Measurements from ENCODE around the gene TRIP4. TPM values are rescaled to one million over a fixed set of nuclear protein-coding genes. Genes with fewer than 3 reads are reported as not detected.

The TRIP4 gene
- total RNA-seq, 1 donor from 2014 or later = 46.1 TPM

DNA sequence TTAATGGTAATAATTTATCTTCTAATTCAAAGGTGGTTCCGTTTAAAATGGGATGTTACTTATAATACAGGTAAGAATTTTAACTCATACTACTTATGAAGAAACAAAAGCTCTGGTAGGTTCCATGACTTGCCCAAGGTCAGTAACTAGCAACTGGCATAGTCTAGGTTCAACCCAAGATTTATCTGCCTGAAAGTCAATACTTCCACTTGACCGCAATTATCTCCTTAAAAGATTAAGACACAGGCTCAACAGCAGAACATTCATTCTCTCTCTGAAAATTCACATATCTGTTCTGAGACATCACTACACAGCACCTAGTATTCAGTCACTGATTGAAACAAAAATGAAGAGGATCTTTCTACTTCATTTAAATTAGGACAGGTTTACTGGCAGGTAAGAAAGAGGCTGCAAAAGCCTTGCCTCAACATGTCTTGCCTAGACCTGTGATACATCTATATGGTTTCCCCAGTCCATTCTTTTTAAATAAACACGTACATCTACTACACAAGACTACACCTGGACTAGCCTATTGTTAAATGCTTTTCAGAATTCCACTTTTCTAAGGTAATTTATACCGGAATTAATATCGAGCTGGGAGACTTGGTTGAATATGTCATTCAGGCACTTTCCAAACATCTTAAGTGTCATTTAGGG is 32.8 kb upstream of the TRIP4 start:
- Mint-ChIP-seq H3K9me3 (ENCODE audit: unreplicated experiment) (no peaks in the 10 kb centered on the region), H3K36me3 (ENCODE audit: low read depth, unreplicated experiment) (no peaks in the 10 kb centered on the region), H3K4me1 (ENCODE audit: unreplicated experiment) (peaks cover 13% of the 10 kb centered on the region), H3K27me3 (ENCODE audit: unreplicated experiment) (no peaks in the 10 kb centered on the region), H3K27ac (ENCODE audit: unreplicated experiment) (peak overlapping the region; percentile 80), H3K4me3 (ENCODE audit: unreplicated experiment) (peak overlapping the region; percentile 98)
- no peak for DNase-seq (ENCODE audit: low spot score)
- TF ChIP-seq, protein P1, sequence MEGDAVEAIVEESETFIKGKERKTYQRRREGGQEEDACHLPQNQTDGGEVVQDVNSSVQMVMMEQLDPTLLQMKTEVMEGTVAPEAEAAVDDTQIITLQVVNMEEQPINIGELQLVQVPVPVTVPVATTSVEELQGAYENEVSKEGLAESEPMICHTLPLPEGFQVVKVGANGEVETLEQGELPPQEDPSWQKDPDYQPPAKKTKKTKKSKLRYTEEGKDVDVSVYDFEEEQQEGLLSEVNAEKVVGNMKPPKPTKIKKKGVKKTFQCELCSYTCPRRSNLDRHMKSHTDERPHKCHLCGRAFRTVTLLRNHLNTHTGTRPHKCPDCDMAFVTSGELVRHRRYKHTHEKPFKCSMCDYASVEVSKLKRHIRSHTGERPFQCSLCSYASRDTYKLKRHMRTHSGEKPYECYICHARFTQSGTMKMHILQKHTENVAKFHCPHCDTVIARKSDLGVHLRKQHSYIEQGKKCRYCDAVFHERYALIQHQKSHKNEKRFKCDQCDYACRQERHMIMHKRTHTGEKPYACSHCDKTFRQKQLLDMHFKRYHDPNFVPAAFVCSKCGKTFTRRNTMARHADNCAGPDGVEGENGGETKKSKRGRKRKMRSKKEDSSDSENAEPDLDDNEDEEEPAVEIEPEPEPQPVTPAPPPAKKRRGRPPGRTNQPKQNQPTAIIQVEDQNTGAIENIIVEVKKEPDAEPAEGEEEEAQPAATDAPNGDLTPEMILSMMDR (IDR thresholded peaks at IDR 0.05; ENCODE audit: unreplicated experiment) = no peak

DNA sequence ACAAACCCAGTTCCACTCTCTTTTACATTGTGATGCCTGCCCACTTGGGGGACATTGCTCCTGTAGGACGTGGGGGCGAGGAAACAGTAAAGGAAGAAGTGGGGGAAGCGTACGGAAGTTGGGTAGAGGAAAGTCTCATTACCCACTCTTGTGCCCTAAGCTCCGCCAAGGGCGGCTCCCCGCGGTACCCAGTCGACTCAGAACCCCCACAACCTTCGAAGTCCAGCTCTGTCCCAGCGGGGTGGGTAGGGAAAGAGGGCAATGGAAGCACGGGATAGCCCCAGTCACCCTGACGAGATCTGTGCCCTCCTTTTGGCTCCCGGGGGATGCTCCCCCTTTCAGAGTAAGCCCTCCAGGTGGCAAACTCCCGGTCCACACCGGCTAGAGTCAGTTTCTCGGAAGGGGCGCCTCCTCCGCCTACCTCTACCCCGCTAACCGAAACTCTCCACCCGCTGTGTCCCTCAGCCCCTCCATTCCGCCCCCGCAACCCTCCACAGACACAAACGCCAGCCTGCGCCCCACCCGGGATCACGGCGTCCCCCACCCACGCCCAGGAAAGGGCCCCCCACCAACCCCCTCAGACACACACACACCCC is 32.2 kb upstream of the TRIP4 start:
- TF ChIP-seq, protein P1 (IDR thresholded peaks at IDR 0.05; ENCODE audit: unreplicated experiment) = no peak
- peaks cover 13% of the 10 kb centered on the region for H3K4me1 Mint-ChIP-seq (ENCODE audit: unreplicated experiment)

DNA sequence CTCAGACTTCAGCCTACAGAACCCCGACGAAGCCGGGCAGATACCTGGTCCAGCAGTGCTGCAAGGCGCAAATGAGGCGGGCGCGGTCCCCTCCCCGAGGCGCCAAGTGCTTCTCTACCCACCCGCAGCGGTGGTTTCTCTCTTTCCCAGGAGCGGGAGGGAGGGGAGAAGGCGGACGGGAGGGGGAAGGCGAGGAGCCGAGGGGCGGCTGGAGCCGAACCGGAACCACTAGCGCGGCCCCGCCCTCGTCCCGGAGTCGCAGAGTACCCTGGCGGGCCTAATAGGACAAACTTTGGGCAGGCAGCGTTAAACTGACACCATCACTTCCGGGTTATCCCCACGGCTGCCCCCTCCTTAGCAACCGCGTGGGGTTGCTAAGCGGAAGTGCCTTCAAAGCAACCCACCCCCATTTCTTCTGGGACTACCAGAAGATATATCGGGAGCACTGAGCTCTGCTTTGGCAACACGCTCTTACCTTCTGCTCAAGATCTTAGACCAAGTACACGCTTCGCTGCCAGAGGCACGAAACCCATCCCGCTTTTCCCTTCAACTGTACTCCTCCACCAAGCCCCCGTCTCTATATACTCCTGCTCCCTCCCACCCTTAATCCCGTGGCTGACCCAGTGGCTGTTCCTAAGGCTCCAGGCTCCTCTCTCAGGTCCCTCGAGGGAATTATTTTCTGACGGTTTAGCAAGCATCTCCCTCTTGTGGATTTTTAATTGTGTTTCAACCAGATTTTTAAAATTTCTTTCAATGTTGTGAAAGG is 31.5 kb upstream of the TRIP4 start, which contains the start of gene CSNK1G1:
Gene CSNK1G1, minus strand, starts transcription at position 230 of the 766 bp plus-strand sequence. CDS start 55,674 bp downstream, outside the sequence.
- H3K36me3 Mint-ChIP-seq (ENCODE audit: low read depth, unreplicated experiment) = no peaks in the 10 kb centered on the region
- peaks cover 13% of the 10 kb centered on the region for H3K4me1 Mint-ChIP-seq (ENCODE audit: unreplicated experiment)
- peak; percentile 93 for DNase-seq (ENCODE audit: low spot score)
- H3K27me3 Mint-ChIP-seq (ENCODE audit: unreplicated experiment) = no peaks in the 10 kb centered on the region
- peak within 1 kb of the TSS; percentile 98 for H3K4me3 Mint-ChIP-seq (ENCODE audit: unreplicated experiment)
- no peaks in the 10 kb centered on the region for H3K9me3 Mint-ChIP-seq (ENCODE audit: unreplicated experiment)
- H3K27ac Mint-ChIP-seq (ENCODE audit: unreplicated experiment) = peak within 1 kb of the TSS; percentile 93
- TF ChIP-seq, protein P1 (IDR thresholded peaks at IDR 0.05; ENCODE audit: unreplicated experiment) = no peak

More for the DNA sequence above, 32.2 kb upstream of the TRIP4 start:
- DNase-seq (ENCODE audit: low spot score) = peak; percentile 25
- no peaks in the 10 kb centered on the region for H3K27me3 Mint-ChIP-seq (ENCODE audit: unreplicated experiment)
- H3K36me3 Mint-ChIP-seq (ENCODE audit: low read depth, unreplicated experiment) = no peaks in the 10 kb centered on the region
- H3K27ac Mint-ChIP-seq (ENCODE audit: unreplicated experiment) = peak overlapping the region; percentile 80
- H3K4me3 Mint-ChIP-seq (ENCODE audit: unreplicated experiment) = peak overlapping the region; percentile 98
- H3K9me3 Mint-ChIP-seq (ENCODE audit: unreplicated experiment) = no peaks in the 10 kb centered on the region

DNA sequence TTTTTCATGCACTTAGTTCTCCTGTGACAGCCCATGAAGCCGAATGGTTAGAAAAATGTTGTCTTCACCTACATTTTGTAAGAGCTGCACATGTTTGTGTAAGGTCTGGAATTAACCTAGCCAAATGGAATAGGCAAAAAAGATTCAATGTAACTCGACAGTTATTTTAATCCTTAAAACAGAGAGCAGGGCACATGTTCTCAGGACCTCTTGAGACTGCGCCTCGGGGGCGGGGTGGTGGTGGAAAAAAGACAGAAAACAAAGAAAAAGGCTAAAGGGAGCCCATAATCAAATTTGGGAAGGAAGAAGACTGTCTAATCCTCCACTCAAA is 31.0 kb upstream of the TRIP4 start:
- TF ChIP-seq, protein P1 (IDR thresholded peaks at IDR 0.05; ENCODE audit: unreplicated experiment) = no peak
- DNase-seq (ENCODE audit: low spot score) = no peak
- H3K4me1 Mint-ChIP-seq (ENCODE audit: unreplicated experiment) = peaks cover 13% of the 10 kb centered on the region
- H3K9me3 Mint-ChIP-seq (ENCODE audit: unreplicated experiment) = no peaks in the 10 kb centered on the region
- H3K27ac Mint-ChIP-seq (ENCODE audit: unreplicated experiment) = peak overlapping the region; percentile 93
- H3K36me3 Mint-ChIP-seq (ENCODE audit: low read depth, unreplicated experiment) = no peaks in the 10 kb centered on the region
- H3K4me3 Mint-ChIP-seq (ENCODE audit: unreplicated experiment) = peak overlapping the region; percentile 98
- no peaks in the 10 kb centered on the region for H3K27me3 Mint-ChIP-seq (ENCODE audit: unreplicated experiment)
